Rectal smooth muscle tissue (tissue), 1 donor: ENCODE data around the gene TMEM252.

Source experiments
- H3K27ac ChIP-seq: one replicate; pipeline ENCODE4 v1.7.0; 2013; ENCODE audit warnings: low read depth, low read length, inconsistent platforms
- H3K27me3 ChIP-seq: one replicate; pipeline ENCODE4 v1.7.0; 2013; ENCODE audit warnings: low read length; ENCODE audit not compliant: control insufficient read depth, insufficient read depth
- H3K36me3 ChIP-seq: one replicate; pipeline ENCODE4 v1.7.0; 2013; ENCODE audit warnings: low read length; ENCODE audit not compliant: control insufficient read depth, insufficient read depth
- H3K4me1 ChIP-seq: one replicate; pipeline ENCODE4 v1.7.0; 2013; ENCODE audit warnings: low read length; ENCODE audit not compliant: control insufficient read depth, insufficient read depth
- H3K4me3 ChIP-seq: one replicate; pipeline ENCODE4 v1.7.0; 2013; ENCODE audit warnings: low read length
- H3K9ac ChIP-seq: one replicate; pipeline ENCODE4 v1.7.0; 2013; ENCODE audit warnings: low read length

The TMEM252 gene

DNA sequence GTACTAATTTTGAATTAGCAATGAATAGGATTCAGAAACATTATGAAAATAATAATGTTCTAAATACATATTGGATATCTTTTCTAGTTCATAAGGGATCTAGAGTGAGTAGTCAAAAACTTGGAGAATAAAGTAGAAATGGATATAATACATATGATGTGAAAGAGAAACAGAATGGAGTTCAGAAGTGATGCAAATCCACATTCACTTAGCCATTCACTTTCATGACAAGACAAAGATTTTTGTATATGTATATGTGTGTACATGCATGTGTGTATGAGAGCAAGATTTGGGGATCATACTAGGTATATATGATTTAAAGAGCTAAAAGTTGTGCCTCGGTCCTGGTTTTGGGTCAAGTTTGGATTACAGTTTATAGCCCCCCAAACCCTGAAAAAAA lies 34.1 kb downstream of the TMEM252 start:
- Histone ChIP-seq H3K27me3 (no peaks in the 10 kb centered on the region), H3K9ac (no peak overlapping the region), H3K36me3 (no peaks in the 10 kb centered on the region), H3K4me3 (no peak overlapping the region), H3K27ac (peak overlapping the region; percentile 84), H3K4me1 (peaks cover 33% of the 10 kb centered on the region)

DNA sequence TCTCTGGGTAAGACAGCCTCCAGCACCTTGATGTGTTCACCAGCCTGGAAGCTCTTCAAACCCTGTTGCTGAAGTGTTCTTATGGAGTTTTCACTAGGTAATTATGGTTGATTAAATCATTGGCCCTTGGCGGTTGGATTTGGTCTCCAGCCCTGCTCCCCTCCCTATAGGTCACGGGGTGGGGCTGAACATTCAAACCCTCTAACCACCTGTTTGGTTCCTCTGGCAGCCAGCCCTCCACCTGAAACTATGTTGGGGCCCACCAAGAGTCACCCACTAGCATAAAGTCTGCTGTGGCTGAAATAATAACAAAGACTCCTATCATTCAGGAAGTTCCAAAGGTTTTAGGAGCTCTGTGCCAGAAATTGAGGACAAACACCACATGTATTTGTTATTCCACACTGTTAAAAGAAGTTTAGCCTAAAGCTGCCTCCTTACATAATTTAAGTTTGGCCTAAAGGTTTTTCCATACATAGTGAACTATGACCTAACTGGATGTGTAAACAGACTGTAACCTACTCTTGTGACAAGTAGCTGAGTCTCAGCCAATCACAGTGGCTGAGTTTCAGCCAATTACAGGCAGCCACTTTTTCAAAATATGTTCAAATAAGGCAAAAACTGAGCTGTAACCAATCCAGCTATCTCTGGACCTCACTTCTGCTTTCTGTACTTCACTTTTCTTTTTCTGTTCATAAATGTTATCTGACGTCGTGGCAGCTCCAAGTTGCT lies 34.8 kb downstream of the TMEM252 start:
- Histone ChIP-seq H3K9ac (no peak overlapping the region), H3K27me3 (no peaks in the 10 kb centered on the region), H3K36me3 (no peaks in the 10 kb centered on the region), H3K4me3 (no peak overlapping the region), H3K4me1 (peaks cover 37% of the 10 kb centered on the region), H3K27ac (peak overlapping the region; percentile 84)

GRCh38 chr9:68502279-68502678 lies 38.4 kb downstream of the TMEM252 start:
- Histone ChIP-seq H3K4me3 (no peak overlapping the region), H3K36me3 (peaks cover 2% of the 10 kb centered on the region), H3K9ac (no peak overlapping the region), H3K27ac (peak overlapping the region; percentile 31), H3K4me1 (peaks cover 32% of the 10 kb centered on the region), H3K27me3 (no peaks in the 10 kb centered on the region)

DNA sequence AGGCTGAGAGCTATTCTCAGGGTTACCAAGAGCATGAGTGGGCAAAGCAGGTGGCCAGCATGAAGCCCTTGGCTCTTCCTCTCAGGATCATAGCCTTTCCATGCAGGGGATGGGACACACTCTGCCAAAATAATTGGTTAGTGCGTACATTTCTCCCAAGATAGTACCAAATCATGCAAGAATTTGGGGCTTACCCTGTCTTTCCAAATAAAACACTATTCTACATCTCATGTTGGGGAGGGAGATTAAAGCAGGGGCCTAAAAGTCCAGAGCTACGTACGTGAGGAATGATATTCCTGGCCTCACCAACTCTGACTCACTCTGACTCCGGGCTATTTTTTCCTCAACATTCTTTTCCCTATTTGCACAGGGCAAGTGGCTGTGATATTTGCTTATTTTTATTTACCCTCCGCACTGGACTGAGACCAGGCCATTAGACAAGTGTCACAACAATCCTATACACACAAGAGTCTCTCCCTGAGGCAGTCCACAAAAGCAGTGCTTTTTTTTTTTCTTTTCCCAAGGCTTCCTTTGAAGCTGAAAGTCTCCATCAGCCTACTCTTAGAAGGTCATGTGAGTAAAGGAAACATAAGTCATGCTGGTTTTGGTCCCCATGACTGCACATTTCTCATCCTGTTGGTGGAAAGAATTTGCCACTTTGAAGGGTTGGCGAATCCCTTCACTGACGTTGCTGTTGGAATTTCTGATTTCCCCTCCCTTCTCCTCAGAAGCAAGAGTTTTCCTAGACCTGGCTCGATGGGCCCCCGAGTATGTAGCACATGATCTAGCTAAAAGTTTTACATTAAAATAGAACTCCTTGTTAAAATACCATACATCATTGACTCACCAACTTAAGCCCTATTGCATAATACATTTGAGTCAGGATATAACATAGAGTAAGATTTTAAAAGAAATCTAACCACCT lies 40.0 kb downstream of the TMEM252 start:
- no peak overlapping the region for H3K9ac ChIP-seq
- H3K4me3 ChIP-seq, result no peak overlapping the region
- no peaks in the 10 kb centered on the region for H3K27me3 ChIP-seq
- peaks cover 2% of the 10 kb centered on the region for H3K36me3 ChIP-seq
- peaks cover 23% of the 10 kb centered on the region for H3K4me1 ChIP-seq
- peak overlapping the region; percentile 66 for H3K27ac ChIP-seq

DNA sequence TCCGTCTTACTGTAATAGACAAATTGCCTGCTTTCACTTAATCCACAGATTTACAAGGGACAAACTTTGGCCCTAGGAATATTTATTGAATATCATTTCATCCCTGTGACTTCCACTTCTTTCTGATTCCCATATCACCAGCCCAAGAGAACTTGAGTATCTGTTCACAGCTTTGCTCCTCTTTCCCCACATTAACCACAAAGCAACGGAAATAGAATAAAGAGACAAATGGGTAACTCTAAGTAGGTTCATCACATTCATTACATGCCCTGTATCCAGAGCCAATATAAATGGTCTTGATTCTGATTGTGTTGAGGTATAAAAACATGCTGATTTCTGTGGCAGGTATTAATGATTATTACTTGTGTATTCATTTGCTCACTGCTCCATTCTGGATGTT lies 41.9 kb downstream of the TMEM252 start:
- H3K27ac ChIP-seq, result peak overlapping the region; percentile 25
- H3K27me3 ChIP-seq, result no peaks in the 10 kb centered on the region
- peaks cover 5% of the 10 kb centered on the region for H3K36me3 ChIP-seq
- H3K4me1 ChIP-seq, result peaks cover 27% of the 10 kb centered on the region
- no peak overlapping the region for H3K4me3 ChIP-seq
- no peak overlapping the region for H3K9ac ChIP-seq

DNA sequence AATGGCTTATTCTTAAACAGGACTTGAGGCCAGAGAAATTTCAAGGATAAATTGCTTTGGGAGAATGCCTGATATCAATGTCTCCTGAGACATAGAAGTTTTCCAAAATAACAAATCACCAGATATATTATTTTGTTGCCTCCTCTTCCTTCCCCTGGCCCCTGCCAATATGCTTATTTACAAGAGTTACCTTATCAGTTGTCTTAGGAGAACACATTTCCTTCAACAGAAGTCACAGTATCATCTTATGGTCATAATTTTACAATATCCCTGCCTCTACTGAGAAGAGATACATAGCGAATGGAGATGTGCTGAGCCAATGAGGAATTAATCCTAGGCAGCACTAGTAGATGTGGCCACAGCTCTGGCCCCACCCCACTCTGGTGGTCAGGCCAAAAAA lies 43.1 kb downstream of the TMEM252 start:
- H3K27me3 ChIP-seq, result no peaks in the 10 kb centered on the region
- no peak overlapping the region for H3K9ac ChIP-seq
- no peak overlapping the region for H3K4me3 ChIP-seq
- H3K36me3 ChIP-seq, result peaks cover 5% of the 10 kb centered on the region
- H3K4me1 ChIP-seq, result peaks cover 38% of the 10 kb centered on the region
- H3K27ac ChIP-seq, result peak overlapping the region; percentile 17

DNA sequence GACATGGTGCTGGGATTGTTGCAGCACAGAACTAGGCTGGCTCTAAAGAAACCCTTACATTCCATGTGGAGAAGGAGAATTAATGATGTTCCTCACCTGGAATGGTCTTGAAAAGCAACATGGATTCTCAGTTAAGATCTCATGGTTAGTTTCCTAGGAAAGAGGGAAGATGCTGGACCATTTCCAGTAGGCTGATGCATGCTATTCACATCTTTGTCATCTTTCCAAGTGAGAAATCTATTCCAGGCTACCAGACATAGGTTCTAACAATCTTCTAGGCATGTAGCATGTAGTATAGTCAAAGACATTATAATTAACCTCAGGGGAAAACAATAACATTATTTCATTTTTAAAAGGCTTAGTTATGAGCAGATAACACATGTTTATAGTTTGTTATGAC lies 44.3 kb downstream of the TMEM252 start:
- no peak overlapping the region for H3K9ac ChIP-seq
- H3K27ac ChIP-seq, result peak overlapping the region; percentile 51
- no peaks in the 10 kb centered on the region for H3K27me3 ChIP-seq
- H3K36me3 ChIP-seq, result peaks cover 5% of the 10 kb centered on the region
- H3K4me1 ChIP-seq, result peaks cover 39% of the 10 kb centered on the region
- H3K4me3 ChIP-seq, result no peak overlapping the region

GRCh38 chr9:68495247-68495646 lies 45.4 kb downstream of the TMEM252 start:
- Histone ChIP-seq H3K27ac (peak overlapping the region; percentile 34), H3K36me3 (peaks cover 5% of the 10 kb centered on the region), H3K27me3 (no peaks in the 10 kb centered on the region), H3K4me1 (peaks cover 30% of the 10 kb centered on the region), H3K4me3 (no peak overlapping the region), H3K9ac (no peak overlapping the region)

GRCh38 chr9:68493958-68494577 lies 46.6 kb downstream of the TMEM252 start:
- peaks cover 3% of the 10 kb centered on the region for H3K36me3 ChIP-seq
- H3K27ac ChIP-seq, result peak overlapping the region; percentile 60
- H3K4me3 ChIP-seq, result no peak overlapping the region
- no peaks in the 10 kb centered on the region for H3K27me3 ChIP-seq
- peaks cover 36% of the 10 kb centered on the region for H3K4me1 ChIP-seq
- no peak overlapping the region for H3K9ac ChIP-seq

DNA sequence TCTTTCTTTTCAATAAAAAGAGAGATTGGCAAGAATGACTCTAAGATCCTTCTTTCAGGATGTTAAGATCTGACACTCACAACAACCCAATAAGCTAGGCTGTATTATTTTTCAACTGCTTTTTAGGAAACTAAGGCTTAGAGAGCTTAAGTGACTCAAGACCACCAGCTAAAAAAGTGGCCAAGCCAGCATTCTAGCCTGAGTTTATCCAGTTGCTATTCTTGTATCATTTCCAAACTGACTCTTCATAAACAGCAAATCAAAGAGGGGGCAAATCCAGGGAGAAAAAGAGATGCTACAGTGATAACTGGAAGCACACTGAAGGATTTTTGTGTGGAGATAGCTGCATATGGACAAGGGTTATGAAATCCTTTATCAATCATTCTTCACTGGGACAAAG lies 47.1 kb downstream of the TMEM252 start:
- H3K27ac ChIP-seq, result peak overlapping the region; percentile 16
- no peaks in the 10 kb centered on the region for H3K27me3 ChIP-seq
- H3K9ac ChIP-seq, result no peak overlapping the region
- peaks cover 3% of the 10 kb centered on the region for H3K36me3 ChIP-seq
- H3K4me3 ChIP-seq, result no peak overlapping the region
- peaks cover 36% of the 10 kb centered on the region for H3K4me1 ChIP-seq

DNA sequence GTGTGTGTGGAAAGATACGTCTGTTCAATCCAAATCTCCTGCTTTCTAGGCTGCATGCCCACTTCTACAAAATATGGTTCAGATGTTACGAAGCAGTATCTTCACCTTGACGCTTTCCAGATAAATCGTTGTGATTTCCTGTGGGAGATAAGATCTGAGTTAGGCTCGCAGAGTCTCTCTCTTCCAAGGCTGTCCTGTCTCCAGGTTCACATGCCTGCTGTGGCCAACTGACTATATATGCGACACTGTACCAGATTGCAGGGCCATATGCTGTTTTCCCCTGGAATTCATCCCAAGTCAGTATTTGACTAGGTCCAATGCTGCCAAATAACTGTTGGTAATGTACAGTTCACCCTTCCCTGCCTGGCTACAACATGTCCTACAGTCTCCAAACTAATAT lies 47.9 kb downstream of the TMEM252 start:
- H3K4me1 ChIP-seq, result peaks cover 36% of the 10 kb centered on the region
- H3K27me3 ChIP-seq, result no peaks in the 10 kb centered on the region
- no peak overlapping the region for H3K4me3 ChIP-seq
- H3K9ac ChIP-seq, result no peak overlapping the region
- peaks cover 3% of the 10 kb centered on the region for H3K36me3 ChIP-seq
- peak overlapping the region; percentile 29 for H3K27ac ChIP-seq

DNA sequence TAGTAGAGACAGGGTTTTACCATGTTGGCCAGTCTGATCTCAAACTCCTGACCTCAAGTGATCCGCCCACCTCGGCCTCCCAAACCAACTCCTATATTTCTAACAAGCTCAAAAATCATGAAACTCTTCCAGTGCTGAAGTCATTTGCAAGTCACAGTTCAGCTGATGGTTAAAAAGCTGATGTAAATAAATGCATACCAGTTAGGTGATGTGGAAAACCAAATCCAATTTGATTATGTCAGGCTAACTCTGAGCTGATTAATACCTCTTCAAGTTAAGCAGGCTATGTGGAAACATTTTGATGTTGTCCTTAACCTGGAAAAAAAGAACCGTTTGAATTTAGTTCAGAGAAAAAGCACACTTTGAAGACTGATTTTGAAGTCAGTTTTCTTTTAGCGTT lies 51.0 kb downstream of the TMEM252 start:
- H3K9ac ChIP-seq, result no peak overlapping the region
- peaks cover 3% of the 10 kb centered on the region for H3K36me3 ChIP-seq
- peaks cover 26% of the 10 kb centered on the region for H3K4me1 ChIP-seq
- no peaks in the 10 kb centered on the region for H3K27me3 ChIP-seq
- peak overlapping the region; percentile 37 for H3K27ac ChIP-seq
- H3K4me3 ChIP-seq, result no peak overlapping the region
